ENCODE data around the gene AP4S1.
A peak's percentile ranks its signal among the peaks of the same experiment; 100 is the strongest.

The AP4S1 gene

DNA sequence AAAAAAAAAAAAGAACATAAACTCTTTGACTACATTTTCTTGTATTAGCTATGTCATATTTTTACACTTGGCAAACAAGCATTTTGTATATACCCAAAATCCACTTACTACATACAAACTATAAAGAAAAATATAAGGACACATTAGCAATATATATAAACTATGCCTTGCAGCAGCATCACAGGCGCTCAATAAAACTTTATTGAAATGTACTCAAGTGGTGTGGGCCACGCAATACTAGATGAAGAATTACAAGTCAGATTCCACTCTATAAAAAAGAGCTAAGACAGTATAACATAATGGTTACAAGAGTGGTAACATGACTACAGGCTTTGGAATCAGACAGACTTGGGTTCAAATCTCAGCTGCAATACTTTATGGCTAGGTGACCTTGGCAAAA, 3.1 kb upstream of the AP4S1 start:
- H3K4me2 ChIP-seq (ENCODE audit: low read length), result no peak overlapping the region
- no peak overlapping the region for H2AFZ ChIP-seq
- no peak overlapping the region for H3K9ac ChIP-seq
- H3K79me2 ChIP-seq, result peaks cover 37% of the 10 kb centered on the region
- H3K27me3 ChIP-seq (ENCODE audit: control insufficient read depth, insufficient read depth, low read length), result no peaks in the 10 kb centered on the region
- no peak overlapping the region for H3K4me3 ChIP-seq (ENCODE audit: low read depth, low read length)
- H3K9me3 ChIP-seq (ENCODE audit: control insufficient read depth, low read length), result no peaks in the 10 kb centered on the region
- H3K36me3 ChIP-seq (ENCODE audit: control insufficient read depth, insufficient read depth, low read length), result no peaks in the 10 kb centered on the region
- TF ChIP-seq, protein P1, sequence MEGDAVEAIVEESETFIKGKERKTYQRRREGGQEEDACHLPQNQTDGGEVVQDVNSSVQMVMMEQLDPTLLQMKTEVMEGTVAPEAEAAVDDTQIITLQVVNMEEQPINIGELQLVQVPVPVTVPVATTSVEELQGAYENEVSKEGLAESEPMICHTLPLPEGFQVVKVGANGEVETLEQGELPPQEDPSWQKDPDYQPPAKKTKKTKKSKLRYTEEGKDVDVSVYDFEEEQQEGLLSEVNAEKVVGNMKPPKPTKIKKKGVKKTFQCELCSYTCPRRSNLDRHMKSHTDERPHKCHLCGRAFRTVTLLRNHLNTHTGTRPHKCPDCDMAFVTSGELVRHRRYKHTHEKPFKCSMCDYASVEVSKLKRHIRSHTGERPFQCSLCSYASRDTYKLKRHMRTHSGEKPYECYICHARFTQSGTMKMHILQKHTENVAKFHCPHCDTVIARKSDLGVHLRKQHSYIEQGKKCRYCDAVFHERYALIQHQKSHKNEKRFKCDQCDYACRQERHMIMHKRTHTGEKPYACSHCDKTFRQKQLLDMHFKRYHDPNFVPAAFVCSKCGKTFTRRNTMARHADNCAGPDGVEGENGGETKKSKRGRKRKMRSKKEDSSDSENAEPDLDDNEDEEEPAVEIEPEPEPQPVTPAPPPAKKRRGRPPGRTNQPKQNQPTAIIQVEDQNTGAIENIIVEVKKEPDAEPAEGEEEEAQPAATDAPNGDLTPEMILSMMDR (IDR thresholded peaks at IDR 0.05), result no peak
- H3K4me1 ChIP-seq, result no peaks in the 10 kb centered on the region
- H3K27ac ChIP-seq, result no peak overlapping the region

DNA sequence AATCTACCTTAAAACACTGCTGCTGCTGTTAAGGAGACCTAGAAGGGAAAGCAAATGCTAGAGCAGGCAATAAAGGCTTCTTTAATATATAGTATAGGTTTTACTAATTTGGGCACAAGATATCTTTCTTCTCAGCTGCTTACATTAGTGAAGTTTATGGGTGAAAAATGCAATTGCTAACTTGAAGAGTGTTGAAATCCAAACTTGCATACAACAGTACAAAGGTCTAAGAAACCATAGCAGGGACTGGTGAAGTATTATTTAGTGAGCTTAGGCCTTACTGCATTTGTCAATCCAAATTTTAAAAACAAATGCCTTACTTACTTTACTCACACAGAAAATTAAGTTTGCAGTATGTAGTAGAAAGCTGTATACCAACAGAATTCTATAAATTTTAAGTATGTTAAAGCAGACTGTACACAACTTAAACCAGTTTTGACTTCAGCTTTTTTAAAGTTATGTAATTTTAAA, 1.4 kb upstream of the AP4S1 start:
- peak overlapping the region; percentile 76 for H3K4me2 ChIP-seq (ENCODE audit: low read length)
- H3K36me3 ChIP-seq (ENCODE audit: control insufficient read depth, insufficient read depth, low read length), result no peaks in the 10 kb centered on the region
- peaks cover 31% of the 10 kb centered on the region for H3K79me2 ChIP-seq
- no peaks in the 10 kb centered on the region for H3K4me1 ChIP-seq
- H2AFZ ChIP-seq, result no peak overlapping the region
- TF ChIP-seq, protein P1 (IDR thresholded peaks at IDR 0.05), result no peak
- no peak overlapping the region for H3K9ac ChIP-seq
- no peaks in the 10 kb centered on the region for H3K27me3 ChIP-seq (ENCODE audit: control insufficient read depth, insufficient read depth, low read length)
- no peaks in the 10 kb centered on the region for H3K9me3 ChIP-seq (ENCODE audit: control insufficient read depth, low read length)
- H3K27ac ChIP-seq, result no peak overlapping the region
- H3K4me3 ChIP-seq (ENCODE audit: low read depth, low read length), result peak overlapping the region; percentile 93

DNA sequence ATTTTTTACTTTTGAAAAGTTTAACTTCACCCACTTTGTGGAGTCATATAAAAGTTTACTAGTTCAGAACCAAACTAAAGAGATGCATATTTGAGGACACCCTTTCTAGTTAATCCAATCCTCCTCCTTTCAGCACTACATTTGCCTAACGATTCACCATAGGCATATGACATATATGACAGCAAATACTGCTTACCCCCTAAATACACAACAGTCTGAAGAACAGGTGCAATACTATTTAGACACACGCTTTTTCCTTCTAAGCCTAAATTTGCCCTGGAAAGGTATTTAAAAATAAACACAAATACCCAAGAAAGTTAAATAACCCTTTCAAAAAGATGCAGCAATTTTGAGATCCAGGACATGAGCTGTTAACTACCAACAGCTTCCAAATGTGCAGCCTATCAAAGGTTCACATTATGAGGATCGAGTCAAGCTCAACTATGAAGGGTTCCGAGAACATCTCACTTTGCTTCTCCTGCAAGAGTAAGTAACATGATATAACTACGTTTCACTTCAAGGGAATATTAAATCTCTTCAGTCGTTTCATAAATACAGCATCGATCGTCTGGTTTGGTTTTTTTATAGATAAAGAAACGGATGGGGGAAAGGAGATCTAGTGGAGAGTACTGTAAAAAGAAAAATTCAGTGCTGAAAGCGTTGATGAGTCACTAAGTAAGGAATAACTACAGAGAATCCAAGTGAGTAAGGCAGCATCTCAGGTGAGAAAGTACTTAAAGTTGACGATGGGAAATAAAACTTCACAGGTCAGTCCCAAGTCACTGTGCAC, 677 bp upstream of the AP4S1 start:
- H3K9ac ChIP-seq, result peak overlapping the region; percentile 94
- TF ChIP-seq, protein P1 (IDR thresholded peaks at IDR 0.05), result no peak
- H3K4me2 ChIP-seq (ENCODE audit: low read length), result peak overlapping the region; percentile 76
- peak overlapping the region; percentile 95 for H2AFZ ChIP-seq
- H3K9me3 ChIP-seq (ENCODE audit: control insufficient read depth, low read length), result no peaks in the 10 kb centered on the region
- peak overlapping the region; percentile 93 for H3K4me3 ChIP-seq (ENCODE audit: low read depth, low read length)
- peak overlapping the region; percentile 97 for H3K27ac ChIP-seq
- H3K79me2 ChIP-seq, result peaks cover 32% of the 10 kb centered on the region
- H3K27me3 ChIP-seq (ENCODE audit: control insufficient read depth, insufficient read depth, low read length), result no peaks in the 10 kb centered on the region
- no peaks in the 10 kb centered on the region for H3K4me1 ChIP-seq
- no peaks in the 10 kb centered on the region for H3K36me3 ChIP-seq (ENCODE audit: control insufficient read depth, insufficient read depth, low read length)

DNA sequence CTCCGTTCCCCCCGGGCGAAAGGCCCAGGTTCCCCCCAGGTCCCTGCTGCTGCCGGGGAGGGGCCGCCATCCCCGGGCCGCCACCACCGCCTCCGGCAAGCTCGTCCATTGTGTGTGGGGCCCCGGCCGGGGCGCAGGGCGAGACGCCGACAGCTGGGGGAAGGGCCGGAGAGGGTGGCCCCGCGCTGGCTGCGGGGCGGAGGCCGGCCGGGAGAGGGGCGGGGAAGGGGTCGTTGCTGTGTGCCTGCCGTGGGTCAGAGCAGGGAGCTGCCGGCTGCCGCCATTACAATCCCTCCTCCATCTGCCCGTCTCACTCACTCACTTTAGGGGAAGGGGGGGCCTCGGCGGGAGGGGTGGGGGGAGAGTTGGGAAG, 614 bp downstream of the AP4S1 start, which contains the start of gene STRN3:
STRN3 (minus strand) TSS at position 303 of the 373 bp plus-strand sequence; CDS start at position 109, 194 bp downstream.
- TF ChIP-seq, protein P1 (IDR thresholded peaks at IDR 0.05), result no peak
- Histone ChIP-seq H3K4me1 (no peaks in the 10 kb centered on the region), H3K36me3 (ENCODE audit: control insufficient read depth, insufficient read depth, low read length) (no peaks in the 10 kb centered on the region), H3K4me2 (ENCODE audit: low read length) (peak within 1 kb of the TSS; percentile 76), H2AFZ (peak within 1 kb of the TSS; percentile 95), H3K79me2 (peaks cover 33% of the 10 kb centered on the region), H3K27me3 (ENCODE audit: control insufficient read depth, insufficient read depth, low read length) (no peaks in the 10 kb centered on the region), H3K9me3 (ENCODE audit: control insufficient read depth, low read length) (no peaks in the 10 kb centered on the region), H3K27ac (peak within 1 kb of the TSS; percentile 97), H3K9ac (peak within 1 kb of the TSS; percentile 94), H3K4me3 (ENCODE audit: low read depth, low read length) (peak within 1 kb of the TSS; percentile 93)
